ENCODE results near the gene PCDHB5.
"Not testable (repeated sequence)": the region's sequence is repeated elsewhere in the genome, so short reads cannot be mapped to it uniquely, and the experiment has no call there.

Gene PCDHB5

DNA sequence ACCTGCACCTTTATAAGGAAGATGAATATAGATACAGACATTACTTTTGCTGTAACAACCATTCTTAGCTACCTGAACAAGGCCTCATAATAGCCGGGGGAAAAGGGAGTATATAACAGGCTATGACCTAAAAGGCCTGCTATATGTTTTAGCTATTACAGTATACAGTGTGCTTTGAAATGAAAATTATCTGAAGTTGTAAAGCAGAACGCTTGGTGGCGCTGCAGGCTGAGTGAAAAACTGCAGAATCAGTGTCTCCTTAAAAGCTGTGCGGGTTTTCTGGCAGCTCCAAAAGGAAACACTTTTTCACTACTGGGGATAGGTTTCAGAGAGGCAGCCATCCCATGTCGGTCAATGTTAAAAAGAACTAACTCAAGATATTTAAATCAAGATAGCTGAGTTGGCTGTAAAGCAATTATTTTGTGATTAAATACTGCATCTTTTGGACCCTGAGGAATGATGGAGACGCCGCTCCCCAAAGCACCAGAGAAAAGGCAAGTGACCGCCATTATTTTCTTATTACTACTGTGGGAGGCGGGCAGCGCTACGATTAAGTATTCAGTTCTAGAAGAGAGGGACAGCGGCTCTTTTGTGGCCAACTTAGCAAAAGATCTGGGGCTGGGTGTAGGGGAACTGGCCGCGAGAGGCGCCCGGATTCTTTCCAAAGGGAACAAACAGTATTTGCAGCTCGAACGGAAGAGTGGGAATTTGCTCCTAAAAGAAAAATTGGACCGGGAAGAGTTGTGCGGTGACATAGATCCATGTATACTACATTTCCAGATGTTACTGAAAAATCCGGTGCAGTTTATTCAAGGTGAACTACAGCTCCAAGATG is 20.8 kb downstream of the PCDHB5 start:
- no peak for DNase-seq

DNA sequence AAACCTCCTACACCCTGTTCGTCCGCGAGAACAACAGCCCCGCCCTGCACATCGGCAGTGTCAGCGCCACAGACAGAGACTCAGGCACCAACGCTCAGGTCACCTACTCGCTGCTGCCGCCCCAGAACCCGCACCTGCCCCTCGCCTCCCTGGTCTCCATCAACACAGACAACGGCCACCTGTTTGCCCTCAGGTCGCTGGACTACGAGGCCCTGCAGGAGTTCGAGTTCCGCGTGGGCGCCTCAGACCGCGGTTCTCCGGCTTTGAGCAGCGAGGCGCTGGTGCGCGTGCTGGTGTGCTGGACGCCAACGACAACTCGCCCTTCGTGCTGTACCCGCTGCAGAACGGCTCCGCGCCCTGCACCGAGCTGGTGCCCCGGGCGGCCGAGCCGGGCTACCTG is 22.4 kb downstream of the PCDHB5 start:
- DNase-seq = not testable (repeated sequence)

GRCh38 chr5:141157901-141158300 is 22.9 kb downstream of the PCDHB5 start:
- not testable (repeated sequence) for DNase-seq

DNA sequence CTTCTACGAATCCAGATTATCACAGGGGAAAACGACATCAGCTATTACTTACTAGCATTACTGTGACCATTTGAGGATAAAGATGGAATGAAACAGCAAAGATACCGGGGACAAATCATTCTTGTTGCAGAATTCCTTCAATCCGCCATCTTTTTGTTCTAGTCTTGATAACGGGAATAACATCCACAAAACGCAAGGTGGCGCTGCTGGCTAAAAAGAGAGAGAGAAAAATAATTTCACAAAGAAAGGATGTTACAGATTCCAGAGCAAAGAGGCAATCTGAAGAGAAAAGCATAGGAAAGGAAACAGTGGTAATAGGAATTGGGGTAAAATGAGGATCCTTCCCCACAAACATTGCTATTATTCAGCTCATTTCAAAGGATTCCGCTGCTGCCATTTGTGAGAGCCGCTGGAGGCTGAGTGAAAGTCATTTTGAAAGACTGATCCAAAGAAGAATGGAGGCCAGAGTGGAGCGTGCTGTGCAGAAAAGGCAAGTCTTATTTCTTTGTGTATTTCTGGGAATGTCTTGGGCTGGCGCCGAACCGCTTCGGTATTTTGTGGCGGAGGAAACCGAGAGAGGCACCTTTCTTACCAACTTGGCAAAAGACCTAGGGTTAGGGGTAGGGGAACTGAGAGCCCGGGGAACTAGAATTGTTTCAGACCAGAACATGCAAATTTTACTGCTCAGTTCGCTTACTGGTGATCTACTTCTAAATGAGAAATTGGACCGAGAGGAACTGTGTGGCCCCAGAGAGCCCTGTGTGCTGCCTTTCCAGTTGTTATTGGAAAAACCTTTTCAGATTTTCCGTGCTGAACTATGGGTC is 37.6 kb downstream of the PCDHB5 start, which contains the start of gene PCDHB7:
Gene PCDHB7 (plus strand): TSS at position 264 of the 824 bp plus-strand sequence. CDS start 192 bp downstream, at position 456.
- DNase-seq = no peak

GRCh38 chr5:141174291-141175104 is 39.5 kb downstream of the PCDHB5 start:
- not testable (repeated sequence) for DNase-seq

DNA sequence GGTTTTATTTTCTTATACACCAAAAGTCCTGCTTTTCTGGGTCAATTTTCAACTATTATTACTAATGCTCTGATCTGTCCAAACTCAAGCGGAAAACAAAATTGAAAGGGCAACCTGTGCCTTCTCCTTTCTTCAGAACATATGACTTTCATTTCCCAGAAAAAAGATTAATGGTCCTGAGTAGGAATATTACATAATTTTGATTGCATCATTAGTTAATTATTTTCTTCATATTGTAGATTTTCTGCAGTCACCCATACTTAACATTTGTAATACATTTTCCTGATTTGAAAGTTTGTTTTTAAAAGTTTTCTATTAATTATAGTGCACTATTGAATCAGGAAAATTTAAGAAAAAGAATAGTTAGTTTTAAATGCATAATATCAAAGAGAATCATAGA is 40.9 kb downstream of the PCDHB5 start:
- DNase-seq = no peak

DNA sequence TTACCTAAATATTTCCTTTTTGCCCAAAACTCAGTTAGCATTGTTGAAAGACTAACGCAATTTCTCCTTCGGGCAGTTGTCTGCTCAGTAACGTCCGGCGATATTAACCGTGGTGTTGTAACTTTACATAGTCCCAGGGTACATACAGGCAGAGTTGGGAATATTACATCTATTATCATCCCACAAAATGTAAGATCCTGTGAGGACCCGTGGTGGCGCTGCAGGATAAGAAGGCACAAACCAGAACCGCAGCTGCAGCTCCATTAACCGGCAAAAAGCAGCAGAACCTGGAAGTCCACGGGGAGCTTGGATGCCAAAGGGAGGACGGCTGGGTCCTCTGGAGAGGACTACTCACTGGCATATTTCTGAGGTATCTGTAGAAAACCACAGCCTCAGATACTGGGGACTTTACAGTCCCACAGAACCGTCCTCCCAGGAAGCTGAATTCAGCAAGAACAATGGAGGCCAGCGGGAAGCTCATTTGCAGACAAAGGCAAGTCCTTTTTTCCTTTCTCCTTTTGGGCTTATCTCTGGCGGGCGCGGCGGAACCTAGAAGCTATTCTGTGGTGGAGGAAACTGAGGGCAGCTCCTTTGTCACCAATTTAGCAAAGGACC is 42.7 kb downstream of the PCDHB5 start, which contains the start of gene PCDHB8:
Gene PCDHB8 (plus strand): TSS at position 214 of the 615 bp plus-strand sequence. CDS start 245 bp downstream, at position 459.
- DNase-seq = not testable (repeated sequence)

- not testable (repeated sequence) for DNase-seq
Measured at GRCh38 chr5:141179371-141179770, 44.4 kb downstream of the PCDHB5 start.

- not testable (repeated sequence) for DNase-seq
Measured at GRCh38 chr5:141179876-141180275, 44.9 kb downstream of the PCDHB5 start.

- no peak for DNase-seq
Measured at GRCh38 chr5:141180313-141180712, 45.3 kb downstream of the PCDHB5 start.

GRCh38 chr5:141182248-141182647 is 47.2 kb downstream of the PCDHB5 start, which contains the start of gene PCDHB16:
PCDHB16 (plus strand) TSS chr5:141182387; CDS start chr5:141182560, 173 bp downstream.
- DNase-seq = no peak

GRCh38 chr5:141184117-141184855 is 49.3 kb downstream of the PCDHB5 start:
- DNase-seq = not testable (repeated sequence)

DNA sequence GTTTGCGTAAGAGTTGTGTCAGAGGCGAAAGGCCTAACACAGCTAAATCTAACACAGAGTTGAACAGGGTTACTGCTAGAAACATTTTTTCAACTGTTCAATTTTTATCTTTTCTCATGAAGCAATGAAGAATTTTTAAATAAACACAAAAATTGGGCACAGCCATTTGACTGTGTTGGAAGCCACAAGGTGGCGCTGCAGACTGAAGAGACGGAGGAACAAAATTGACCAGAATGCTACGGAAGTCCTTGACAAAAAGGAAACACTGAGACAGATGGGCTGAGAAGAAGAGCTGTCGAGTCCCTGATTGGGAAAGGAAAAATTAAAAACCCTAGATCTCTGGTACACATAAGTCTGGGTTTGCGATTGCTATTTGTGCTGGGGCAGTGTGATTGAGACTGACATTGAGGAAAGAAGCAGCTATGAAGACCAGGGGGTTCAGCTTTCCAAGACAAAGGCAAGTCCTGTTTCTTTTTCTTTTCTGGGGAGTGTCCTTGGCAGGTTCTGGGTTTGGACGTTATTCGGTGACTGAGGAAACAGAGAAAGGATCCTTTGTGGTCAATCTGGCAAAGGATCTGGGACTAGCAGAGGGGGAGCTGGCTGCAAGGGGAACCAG is 52.0 kb downstream of the PCDHB5 start, which contains the start of gene PCDHB9:
Gene PCDHB9 (plus strand): TSS at position 265 of the 616 bp plus-strand sequence. CDS start 158 bp downstream, at position 423.
- peak; percentile 12 for DNase-seq

All from NCI-H2107 (cell line).